ENCODE data around the gene DPH6.
A peak's percentile ranks its signal among the peaks of the same experiment; 100 is the strongest.
"Not testable (repeated sequence)": the region's sequence is repeated elsewhere in the genome, so short reads cannot be mapped to it uniquely, and the experiment has no call there.

DPH6 gene

DNA sequence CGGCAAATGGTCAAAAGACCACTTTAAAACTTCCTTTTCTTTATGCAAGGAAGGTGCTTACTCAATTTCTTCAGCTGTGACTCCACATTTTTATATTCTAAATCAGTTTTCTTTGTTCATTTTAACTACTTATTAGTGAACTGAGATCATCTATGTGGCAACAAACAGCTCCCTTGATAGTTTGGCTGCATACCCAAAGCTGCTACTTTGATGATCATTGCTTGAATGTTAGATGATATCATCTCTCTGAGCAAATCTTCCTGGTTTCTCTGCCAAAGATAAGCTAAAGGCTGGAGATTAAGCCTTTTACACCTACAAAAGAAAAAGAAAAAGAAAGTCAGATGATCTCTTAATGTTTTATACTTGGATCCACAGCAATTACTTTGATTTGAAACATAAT lies 95.5 kb downstream of the DPH6 start:
- TF ChIP-seq, protein P1, sequence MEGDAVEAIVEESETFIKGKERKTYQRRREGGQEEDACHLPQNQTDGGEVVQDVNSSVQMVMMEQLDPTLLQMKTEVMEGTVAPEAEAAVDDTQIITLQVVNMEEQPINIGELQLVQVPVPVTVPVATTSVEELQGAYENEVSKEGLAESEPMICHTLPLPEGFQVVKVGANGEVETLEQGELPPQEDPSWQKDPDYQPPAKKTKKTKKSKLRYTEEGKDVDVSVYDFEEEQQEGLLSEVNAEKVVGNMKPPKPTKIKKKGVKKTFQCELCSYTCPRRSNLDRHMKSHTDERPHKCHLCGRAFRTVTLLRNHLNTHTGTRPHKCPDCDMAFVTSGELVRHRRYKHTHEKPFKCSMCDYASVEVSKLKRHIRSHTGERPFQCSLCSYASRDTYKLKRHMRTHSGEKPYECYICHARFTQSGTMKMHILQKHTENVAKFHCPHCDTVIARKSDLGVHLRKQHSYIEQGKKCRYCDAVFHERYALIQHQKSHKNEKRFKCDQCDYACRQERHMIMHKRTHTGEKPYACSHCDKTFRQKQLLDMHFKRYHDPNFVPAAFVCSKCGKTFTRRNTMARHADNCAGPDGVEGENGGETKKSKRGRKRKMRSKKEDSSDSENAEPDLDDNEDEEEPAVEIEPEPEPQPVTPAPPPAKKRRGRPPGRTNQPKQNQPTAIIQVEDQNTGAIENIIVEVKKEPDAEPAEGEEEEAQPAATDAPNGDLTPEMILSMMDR (conservative IDR thresholded peaks at IDR 0.05) = no peak
- TF ChIP-seq ZFX (IDR thresholded peaks at IDR 0.05) = no peak
- H3K27ac ChIP-seq = no peak overlapping the region

DNA sequence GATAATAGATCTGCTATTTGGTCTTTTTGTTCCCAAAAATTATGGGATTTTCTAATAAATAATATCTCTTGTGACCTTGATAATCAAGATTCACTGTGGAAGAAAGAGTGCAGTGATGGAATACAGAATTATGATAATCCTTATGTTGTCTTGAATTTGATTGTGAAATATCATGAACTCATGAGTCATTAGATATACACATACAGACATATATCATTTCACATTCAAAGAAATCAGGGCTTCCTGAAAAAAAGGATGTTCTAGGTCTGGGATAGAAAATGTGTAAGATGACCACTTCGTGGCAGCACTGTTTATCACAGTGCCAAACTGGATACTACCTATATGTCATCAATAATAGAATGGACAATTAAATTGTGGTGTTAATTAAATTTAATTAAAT lies 97.7 kb downstream of the DPH6 start:
- TF ChIP-seq, protein P1 (conservative IDR thresholded peaks at IDR 0.05) = no peak
- no peak for TF ChIP-seq ZFX (IDR thresholded peaks at IDR 0.05)
- H3K27ac ChIP-seq = no peak overlapping the region

DNA sequence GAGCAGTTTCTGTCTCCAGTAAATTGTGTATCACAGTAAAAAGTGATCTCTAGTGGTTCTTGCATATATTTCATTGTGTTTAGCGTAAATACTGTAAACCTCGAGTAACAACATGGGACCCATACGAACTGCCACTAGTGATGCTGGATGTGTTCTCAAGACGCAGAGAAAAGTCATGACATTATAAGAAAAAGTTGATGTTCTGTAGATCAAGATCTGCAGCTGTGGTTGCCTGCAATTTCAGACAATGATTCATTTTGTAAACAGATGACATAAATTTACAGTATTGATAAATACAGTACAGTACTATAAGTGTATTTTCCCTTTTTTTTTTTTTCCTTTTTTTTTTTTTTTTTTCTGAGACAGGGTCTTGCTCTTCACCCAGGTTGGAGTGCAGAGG lies 100.1 kb downstream of the DPH6 start:
- no peak overlapping the region for H3K27ac ChIP-seq
- TF ChIP-seq ZFX (IDR thresholded peaks at IDR 0.05) = no peak
- TF ChIP-seq, protein P1 (conservative IDR thresholded peaks at IDR 0.05) = no peak

DNA sequence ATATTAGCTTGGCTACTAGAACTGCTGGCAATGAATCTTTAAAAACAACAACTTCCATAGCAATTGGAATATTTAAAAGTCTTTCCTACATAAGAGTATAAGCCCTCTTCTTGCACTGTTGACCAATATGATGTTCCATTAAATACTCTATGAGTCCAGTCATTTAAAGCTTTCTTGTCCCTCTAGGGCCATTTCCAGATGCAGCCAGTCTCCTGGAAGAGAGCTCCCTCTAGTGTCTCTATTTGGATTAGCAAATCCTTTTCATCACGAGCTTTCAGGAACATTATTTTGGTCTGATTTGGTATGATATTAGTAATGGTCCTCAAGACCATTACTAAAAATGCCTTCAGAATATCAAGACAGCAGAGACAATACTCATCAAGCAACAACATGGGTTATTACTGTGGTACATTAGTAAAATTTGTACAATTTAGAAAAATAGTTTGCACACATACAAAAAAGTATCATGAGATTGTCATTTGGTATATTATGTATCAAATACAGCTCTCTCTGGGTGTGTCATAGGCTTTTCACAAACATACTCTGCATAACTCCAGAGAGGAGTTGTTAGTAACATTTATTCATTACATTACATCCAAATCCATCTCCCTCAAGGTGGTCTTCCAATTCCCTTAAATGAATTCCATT lies 101.3 kb downstream of the DPH6 start:
- no peak for TF ChIP-seq ZFX (IDR thresholded peaks at IDR 0.05)
- TF ChIP-seq, protein P1 (conservative IDR thresholded peaks at IDR 0.05) = peak; percentile 93
- H3K27ac ChIP-seq = no peak overlapping the region

DNA sequence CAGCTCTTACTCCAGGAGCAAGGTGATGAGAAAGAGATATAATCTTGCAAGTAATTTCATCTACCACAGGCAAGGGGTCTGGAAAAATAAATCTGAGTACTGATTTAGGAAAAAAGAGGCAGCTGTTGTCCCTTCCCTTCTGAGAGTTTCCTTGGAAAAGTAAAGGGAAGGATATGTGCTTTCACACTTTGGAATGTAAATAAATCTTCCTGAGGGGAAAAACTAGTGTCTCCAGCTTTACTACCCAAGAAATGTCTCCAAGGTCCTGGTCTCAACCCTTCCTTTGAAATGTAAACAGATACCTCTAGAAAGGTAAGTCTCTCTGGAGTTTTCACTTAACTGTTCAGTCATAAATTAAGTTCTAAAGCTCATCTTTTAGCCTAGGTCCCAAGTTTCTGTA lies 102.6 kb downstream of the DPH6 start:
- H3K27ac ChIP-seq = no peak overlapping the region
- TF ChIP-seq, protein P1 (conservative IDR thresholded peaks at IDR 0.05) = no peak
- no peak for TF ChIP-seq ZFX (IDR thresholded peaks at IDR 0.05)

DNA sequence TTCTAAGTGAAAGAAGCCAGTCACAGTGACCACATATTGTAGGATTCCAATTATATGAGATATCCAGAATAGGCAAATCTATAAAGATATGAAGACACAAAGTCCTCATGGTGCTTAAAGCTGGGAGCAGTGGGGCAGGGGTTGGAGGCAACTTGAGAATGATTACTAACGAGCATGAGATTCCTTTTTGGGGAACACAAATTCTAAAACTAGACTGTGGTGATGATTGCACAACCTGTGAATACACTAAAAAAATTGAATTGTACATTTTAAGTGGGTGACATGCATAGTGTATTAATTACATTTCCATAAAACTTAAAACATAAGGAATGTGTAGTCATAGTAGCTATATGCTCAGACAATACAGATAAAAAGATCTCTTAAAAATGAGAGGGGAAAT lies 103.2 kb downstream of the DPH6 start:
- H3K27ac ChIP-seq = no peak overlapping the region
- TF ChIP-seq, protein P1 (conservative IDR thresholded peaks at IDR 0.05) = no peak
- no peak for TF ChIP-seq ZFX (IDR thresholded peaks at IDR 0.05)

DNA sequence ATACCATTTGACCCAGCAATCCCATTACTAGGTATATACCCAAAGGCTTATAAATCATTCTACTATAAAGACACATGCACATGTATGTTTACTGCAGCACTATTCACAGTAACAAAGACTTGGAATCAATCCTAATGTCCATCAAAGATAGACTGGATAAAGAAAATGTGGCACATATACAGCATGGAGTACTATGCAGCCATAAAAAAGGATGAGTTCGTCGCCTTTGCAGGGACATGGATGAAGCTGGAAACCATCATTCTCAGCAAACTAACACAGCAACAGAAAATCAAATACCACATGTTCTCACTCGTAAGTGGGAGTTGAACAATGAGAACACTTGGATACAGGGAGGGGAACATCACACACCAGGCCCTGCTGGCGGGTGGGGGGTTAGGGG lies 104.7 kb downstream of the DPH6 start:
- not testable (repeated sequence) for H3K27ac ChIP-seq

DNA sequence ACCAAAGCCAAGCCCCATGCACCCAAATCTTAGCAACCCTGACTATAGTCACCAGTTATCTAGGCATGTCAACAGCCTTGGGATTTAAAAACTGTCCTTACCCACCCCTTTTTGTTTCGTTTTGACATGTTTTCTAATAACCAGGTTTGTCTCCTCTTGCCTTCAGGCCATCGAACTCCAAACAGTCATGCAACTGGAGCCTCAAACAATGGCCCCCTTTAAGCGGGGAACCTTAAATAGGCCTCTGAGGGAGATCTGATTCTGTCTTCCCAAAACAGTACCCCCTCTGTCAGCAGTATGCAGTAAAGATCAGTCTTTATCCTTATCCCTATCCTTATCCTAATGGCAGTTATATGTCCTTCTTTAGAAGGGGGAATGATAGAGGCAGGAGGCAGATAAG lies 105.7 kb downstream of the DPH6 start:
- H3K27ac ChIP-seq = no peak overlapping the region
- no peak for TF ChIP-seq ZFX (IDR thresholded peaks at IDR 0.05)
- TF ChIP-seq, protein P1 (conservative IDR thresholded peaks at IDR 0.05) = no peak
